IPS-11a (cell line): Measurements from ENCODE around the gene TRIM36.

Experiments
- H3K4me3 ChIP-seq: one replicate; pipeline ENCODE4 v1.5.1; 2013; ENCODE audit warnings: low read depth, low read length, control low read depth

The TRIM36 gene, protein sequence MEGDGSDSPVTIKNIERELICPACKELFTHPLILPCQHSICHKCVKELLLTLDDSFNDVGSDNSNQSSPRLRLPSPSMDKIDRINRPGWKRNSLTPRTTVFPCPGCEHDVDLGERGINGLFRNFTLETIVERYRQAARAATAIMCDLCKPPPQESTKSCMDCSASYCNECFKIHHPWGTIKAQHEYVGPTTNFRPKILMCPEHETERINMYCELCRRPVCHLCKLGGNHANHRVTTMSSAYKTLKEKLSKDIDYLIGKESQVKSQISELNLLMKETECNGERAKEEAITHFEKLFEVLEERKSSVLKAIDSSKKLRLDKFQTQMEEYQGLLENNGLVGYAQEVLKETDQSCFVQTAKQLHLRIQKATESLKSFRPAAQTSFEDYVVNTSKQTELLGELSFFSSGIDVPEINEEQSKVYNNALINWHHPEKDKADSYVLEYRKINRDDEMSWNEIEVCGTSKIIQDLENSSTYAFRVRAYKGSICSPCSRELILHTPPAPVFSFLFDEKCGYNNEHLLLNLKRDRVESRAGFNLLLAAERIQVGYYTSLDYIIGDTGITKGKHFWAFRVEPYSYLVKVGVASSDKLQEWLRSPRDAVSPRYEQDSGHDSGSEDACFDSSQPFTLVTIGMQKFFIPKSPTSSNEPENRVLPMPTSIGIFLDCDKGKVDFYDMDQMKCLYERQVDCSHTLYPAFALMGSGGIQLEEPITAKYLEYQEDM

DNA sequence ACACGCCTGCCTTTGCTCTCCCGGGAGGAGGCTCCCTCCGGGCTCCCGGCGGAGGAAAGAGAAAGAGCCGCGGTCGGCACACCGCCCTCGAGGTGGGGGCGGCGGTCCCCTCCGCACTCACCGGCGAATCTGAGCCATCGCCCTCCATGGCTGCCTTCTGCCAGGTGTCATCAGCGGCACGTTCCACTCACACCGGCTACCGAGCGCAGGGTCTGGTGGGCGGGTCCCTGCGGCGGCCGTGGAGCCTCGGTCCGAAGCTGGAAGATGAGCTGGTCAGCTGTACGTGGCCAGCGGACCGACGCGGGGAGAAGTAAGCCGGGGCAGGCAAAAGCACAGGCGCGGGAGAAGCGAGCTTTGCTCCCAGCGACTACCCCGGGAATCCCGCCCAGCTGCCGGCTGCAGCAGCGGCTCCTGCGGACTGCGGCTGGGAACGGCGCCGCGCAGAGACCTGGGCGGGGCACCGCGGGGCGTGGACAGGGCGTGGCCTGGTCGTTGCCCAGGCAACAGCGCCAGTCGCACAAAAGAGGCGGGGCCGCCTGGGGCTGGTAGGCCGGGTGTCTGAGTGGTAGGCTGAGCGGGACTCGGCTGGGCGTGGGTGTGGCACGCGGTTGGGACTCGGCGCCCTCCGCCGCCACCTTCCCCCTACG lies at the start of gene TRIM36:
Gene TRIM36, minus strand, starts transcription at position 422 of the 647 bp plus-strand sequence. Its CDS starts 274 bp downstream, at position 148.
- H3K4me3 ChIP-seq: peak within 1 kb of the TSS; percentile 75

DNA sequence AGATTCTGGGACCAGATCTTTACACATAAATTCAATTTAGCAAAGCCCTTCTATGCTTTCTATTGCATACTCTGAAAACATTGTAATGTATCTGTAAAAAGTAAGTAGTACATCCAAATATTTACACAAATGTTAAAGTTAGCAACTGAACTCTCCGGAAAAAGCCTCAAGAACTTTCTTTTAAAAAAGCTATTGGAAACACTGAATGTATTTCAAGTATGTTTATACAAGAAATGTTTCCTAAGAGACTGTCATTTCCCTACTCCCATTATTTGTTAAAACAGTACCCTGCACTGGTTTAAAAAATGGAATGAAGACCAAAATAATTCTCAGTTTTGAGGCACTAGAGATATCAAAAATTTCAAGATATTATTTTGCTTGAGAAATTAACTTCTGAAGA lies 44.8 kb upstream of the TRIM36 start:
- no peak overlapping the region for H3K4me3 ChIP-seq

DNA sequence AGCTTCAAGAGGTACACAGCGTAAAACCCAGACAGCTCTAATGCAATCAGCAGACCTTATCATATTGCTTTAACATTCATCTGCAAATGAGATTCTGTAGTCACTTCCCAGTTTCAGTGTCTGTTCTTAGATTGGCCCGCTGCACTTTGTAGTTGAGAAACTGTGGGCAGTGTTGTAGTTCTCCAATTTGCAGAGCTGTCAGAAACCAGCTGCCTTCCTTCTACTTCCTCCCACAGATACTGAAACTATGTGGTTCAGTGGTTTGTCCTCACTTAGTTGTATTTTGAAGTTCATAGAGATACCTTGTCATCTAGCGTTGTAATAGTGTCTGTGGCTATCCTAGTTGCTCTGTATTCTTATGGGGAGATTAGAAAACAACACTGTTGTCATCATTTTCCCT lies 39.6 kb upstream of the TRIM36 start:
- H3K4me3 ChIP-seq: no peak overlapping the region

DNA sequence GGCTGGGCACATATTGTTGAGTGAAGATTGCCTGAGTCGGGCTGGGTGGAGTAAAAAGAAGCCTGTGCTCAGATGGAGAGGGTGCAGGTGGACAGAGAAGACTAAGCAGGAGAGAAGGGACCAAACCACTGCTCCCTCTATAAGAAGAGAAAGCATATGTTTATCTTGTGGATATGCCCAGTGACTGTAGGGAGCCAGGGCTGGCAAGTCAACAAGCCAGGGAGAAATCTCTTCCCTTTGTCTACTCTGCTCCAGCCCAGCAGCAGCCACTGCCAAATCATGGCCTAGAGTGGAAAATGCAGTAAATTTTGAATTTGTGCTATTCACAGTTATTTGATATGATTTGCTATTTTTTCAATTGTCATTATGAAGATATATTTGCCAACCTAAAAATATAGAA lies 33.2 kb upstream of the TRIM36 start:
- no peak overlapping the region for H3K4me3 ChIP-seq

DNA sequence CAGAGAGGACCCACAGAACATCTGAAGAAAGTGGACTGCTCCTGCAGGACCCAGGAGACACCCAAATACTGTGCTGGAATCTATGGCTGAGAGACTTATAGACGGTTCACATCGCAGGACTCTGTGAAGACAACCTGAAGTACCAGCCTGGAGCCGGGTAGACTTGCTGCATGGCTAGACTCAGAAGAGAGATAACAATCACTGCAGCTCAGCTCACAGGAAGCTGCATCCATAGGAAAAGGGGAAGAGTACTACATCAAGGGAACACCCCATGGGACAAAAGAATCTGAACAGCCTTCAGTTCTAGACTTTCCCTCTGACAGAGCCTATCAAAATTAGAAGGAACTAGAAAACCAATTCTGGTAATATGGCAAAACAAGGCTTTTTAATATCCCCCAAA lies 26.5 kb upstream of the TRIM36 start:
- no peak overlapping the region for H3K4me3 ChIP-seq

DNA sequence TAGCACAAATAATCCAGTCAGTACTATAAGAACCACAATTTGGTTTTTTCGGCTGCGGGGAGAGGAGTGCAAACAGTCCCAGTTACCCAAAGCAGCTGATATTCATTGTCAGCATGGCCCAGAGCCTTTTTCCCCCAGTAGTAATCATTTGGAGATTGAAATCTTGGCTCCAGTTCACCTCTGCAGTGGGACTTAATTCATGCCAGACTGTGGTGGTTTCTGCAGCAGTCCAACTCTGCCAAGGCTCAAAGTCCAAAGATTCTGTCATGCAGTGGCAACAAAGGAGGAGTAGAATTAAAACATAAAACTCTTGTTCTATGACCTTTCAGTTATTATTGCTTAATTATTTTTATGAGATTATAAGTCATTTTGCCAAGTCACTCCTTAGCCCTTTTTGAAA lies 25.0 kb upstream of the TRIM36 start:
- H3K4me3 ChIP-seq: no peak overlapping the region

DNA sequence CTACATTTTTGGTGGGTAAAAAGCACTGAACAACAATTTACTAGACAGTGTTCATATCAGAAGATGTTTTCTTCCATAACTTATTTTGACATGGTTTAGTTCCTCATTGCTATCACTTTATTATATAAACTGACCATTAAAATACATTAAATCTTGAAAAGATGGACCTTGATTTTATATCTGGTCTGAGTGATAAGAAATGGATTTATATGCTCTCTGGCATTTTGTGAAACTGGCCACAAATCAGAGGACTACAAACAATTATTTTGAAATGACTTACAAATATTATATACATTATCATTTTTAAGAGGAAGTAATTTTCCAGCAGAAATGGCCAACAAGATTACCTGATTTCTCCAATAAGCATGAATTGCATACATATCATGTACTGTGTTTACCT lies 23.6 kb upstream of the TRIM36 start:
- H3K4me3 ChIP-seq: no peak overlapping the region

DNA sequence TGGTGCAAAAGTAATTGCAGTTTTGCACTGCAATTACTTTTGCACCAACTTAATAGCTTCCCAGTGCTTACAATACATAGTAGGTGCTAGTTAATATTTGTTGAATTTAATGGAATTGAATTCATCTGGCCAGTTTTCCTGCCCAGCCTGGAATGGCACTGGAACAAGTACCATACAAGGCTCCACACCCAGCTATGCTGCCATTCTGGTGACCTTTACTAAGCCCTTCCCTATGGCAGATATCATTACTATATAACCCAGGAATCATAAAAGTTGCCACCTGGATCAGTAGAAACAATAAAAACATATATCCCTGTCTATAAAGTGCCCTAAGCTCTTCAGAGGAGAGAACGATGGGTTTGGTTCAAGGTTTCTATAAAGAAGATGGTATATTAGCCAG lies 22.4 kb upstream of the TRIM36 start:
- no peak overlapping the region for H3K4me3 ChIP-seq

DNA sequence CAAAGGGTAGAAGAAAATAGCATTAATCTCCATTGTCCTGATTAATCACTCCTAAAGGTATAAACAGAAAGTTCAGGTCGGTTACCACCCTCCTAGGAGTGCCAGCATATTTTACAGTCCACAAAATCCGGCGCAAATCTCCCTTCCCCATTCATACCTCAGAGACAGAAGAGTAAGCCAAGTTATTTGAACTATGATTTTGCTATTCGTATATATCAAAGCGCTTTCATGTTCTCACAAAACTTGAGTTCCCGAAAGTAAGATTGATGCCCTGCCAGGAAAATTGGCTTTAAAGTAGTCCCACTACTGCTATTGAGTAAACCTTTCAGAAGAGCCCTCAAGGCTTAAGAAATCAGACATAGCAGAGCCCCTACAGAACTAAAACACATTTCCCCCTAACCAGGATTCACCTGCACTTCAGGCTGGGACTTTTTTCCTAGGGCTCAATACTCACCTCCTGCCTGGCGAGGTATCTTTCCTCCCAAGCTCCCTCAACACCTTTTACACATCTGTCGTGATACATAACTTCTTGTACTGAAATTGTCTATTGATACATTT lies 21.8 kb upstream of the TRIM36 start:
- no peak overlapping the region for H3K4me3 ChIP-seq

DNA sequence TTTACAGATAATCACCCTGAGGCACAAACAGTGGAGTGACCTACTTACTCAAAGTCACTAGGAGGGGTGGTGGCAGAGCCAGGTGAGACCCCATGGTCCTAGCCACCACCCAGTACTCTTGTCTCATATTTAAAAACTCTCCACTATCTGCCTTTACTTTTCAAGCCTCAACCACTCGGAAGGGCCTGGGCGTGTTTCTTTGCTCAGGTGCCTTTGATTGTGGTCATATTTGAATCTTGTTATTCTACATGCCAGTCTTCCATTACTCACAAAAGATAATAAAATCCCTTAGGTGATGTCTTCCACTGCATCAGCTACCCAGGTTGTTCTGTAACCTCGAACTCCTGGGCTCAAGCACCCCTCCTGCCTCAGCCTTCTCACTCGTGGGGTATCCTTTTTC lies 20.7 kb upstream of the TRIM36 start:
- H3K4me3 ChIP-seq: no peak overlapping the region

DNA sequence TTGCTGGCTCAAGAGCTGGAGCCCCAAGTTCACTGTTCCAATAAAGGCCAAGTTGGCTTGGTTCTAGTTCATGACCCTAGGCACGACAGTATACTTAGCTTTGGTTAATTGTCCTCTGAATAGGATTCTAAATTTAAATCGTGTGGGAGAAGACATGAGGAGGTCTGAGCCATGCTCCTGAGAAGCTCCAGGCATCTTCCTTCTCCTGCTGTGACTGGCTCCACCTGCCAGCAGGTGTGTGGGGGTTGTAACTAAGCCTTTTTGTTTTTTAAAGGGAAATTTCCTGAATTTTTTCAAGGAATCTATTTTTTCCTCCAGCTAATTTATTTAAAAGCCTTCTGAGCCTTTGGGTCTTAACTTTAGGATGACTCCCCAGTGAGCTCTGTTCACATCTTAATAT lies 20.2 kb upstream of the TRIM36 start:
- no peak overlapping the region for H3K4me3 ChIP-seq

DNA sequence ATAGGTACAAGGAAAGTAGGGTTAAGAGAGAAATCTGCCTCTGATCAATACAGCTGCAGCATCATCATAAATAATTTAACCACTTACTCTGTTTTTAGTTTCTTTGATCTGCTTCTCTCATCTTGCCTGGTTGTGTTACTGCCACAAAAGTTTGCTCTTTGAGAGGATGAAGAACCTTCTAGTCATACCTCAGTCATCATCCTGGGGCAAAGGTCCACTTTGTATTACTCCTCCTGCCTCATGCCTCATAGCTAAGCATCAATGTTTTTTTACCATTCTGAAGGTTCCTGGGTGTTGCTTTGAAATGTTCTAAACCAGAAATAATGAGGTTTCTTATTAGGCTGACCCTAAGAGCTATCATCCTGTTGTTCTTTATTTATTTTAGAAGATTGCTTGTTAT lies 17.1 kb upstream of the TRIM36 start:
- H3K4me3 ChIP-seq: no peak overlapping the region

DNA sequence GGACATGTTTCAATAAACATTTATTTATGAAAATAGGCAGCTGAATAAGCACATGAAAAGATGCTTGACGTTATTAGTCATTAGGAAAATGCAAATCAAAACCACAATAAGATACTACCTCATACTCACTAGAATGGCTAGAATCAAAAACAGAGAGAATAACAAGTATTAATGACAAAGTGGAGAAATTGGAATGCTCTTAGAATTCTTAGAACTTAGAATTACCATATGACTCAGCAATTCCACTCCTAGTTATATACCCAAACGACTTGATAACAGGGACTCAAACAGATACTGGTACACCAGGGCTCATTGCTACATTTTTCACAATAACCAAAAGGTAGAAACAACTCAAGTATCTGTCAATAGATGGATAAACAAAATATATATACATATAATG lies 15.1 kb upstream of the TRIM36 start:
- no peak overlapping the region for H3K4me3 ChIP-seq

DNA sequence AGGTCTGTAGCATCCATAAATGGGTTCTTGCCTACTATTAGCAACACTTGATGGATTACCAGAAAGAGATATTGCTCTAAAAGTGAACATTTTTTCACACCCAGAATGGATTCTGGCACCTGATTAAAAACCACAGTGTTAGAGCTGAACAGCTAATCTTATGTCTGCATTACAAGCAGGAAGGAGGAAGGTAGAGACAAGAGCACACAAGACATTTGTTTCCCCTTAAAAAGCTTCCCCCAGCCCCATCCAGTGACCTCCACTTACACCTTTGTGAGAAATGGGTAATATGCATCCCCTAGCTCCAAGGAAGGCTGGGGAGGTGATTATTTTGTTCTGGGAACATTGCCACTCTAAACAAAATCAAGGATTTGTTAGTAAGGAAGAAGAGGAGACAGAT lies 12.0 kb upstream of the TRIM36 start:
- H3K4me3 ChIP-seq: no peak overlapping the region

DNA sequence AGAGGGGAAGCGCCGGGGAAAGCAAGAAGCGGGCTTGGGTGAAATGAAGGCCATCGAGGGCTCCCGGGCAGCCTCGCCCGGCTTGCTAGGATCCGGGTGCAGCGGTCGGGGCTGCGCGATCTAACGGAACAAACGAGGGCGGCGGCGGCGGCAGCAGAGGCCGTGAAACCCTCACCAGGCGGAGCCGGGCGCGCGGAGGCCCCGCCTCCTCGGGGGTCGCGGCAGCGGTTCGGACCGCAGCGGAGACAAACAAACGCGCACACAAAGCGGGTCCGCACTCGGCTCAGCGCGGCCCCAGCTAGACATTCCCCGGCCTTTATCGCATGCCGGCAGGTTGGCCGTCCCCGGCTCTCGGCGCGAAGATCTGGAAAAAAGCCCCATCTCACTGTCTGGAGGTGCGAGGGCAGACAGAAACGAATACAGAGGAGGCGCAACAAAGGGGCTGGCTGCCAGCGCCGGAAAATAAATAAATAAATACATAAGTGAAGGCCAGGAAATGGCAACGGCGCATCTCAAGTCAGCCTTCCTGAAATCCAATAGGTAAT lies 10.5 kb upstream of the TRIM36 start:
- peak overlapping the region; percentile 29 for H3K4me3 ChIP-seq

DNA sequence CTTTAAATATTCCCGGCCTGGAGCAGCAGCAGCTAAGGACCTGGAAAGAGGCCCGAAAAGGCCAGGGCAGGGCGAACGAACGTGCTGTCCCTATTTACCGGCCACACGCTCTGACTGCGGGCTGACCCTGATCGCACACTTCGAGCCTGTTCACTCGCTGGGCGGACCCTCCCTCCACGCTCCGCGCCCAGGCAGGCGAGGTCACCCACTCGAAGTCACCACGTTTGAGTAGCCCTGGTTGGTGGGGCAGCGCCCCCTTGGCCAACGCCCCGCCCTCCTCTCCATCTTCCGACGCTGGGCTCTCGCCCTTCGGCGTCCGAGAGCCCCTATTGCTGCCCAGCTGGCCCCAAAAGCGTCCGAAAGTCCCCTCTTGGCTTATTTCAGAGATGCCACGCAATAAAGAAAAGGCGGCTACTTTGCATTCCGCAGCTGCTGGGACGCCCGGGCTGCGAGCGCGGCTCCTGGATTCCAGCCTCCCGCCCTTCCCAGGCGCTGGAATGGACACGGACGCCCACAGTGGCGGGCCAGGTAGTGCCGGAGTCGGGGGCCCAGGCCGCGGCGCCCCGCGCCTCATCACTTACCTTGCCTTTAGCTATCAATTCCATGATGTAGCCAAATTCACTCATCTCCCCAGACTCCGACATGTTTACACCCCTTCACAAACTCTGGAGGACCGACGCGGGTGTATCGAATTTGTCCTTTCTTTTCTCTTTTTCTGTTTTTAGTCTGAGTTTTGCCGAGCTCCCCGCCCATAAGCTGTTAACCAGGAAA lies 9.9 kb upstream of the TRIM36 start:
- peak overlapping the region; percentile 29 for H3K4me3 ChIP-seq

DNA sequence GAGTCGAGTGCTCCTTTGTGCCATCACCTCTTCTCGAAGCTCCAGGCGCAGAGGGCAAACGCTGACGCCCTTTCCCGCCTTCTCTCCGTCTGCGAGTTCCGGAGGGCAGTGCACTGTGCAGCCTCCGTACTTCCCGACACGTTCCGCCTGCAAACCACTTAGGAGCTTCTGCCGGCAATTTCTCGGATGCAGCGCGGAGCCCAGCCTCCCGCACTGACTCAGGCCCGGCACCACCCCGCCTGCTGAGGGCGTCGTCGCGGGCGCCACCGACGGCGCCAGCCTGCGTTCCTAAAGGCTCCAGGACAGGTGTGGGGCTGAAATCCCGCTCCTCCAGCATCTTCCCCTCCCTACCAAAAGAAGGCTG lies 9.3 kb upstream of the TRIM36 start:
- no peak overlapping the region for H3K4me3 ChIP-seq

DNA sequence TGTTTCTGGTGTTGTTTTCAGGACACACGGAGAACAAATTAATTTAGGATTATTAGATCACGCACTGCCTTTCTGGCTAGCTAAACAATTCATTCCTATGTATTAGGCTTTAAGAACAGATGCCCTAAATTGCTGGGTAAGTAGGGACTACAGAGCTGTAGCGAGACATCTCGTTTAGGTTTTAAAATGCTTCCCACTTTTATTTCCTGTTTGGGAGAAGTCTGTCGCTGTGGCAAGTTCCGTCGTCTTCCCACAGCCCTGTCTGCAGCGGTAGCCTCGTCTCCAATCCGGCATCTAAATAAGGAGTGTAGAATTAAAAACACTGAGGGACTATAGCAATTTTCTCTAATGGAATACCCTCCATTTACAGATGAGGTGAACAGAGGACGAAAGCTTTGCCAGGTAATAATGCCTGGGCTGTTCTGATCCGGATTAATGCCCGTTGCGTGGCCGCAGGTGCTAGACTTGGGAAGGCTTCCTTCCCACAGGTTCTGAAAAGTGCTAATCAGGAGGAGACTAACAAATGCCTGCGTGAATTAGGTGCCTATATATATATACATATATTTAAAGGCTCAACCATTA lies 1.3 kb upstream of the TRIM36 start:
- peak overlapping the region; percentile 75 for H3K4me3 ChIP-seq

DNA sequence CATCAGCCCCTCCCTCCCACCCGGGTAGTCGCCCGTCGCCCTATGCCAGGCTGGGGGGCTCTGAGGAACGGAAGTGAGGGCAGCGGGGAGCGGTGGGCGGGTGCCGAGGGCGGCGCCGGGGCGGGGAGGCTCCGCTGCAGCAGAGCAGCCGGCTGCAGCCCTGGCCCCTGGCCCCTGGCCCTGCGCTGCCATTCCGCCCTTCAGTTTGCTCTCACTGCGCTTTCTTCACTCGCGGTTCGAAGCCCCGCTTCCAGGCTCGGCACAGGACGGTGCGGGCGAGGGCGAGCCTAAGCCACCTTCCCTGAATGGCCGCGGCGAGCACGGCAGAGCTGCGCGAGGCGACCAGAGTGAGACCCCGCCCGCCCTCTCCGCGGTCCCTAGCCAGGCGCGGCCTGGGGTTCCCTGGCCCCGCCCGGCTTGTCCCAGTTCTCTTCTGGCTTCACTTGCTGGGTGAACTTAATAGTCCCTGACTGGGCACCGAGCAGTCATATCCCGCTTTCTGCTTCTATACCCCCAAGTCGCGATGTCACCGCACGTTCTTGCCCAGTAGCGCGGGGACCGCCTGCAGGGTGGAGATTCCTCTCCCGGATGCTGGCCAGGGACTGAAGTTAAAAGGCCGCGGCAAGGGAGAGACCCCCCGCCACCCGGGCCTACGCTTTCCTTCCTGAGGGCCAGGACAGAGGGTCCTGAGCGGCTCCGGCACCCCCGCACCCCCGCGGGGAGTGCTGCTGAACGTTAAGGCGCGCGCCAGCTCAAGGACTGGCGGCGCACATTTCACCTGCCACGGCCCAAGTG lies 623 bp upstream of the TRIM36 start:
- peak overlapping the region; percentile 75 for H3K4me3 ChIP-seq
